ENCODE results near the gene ATP8B3.

Gene ATP8B3

DNA sequence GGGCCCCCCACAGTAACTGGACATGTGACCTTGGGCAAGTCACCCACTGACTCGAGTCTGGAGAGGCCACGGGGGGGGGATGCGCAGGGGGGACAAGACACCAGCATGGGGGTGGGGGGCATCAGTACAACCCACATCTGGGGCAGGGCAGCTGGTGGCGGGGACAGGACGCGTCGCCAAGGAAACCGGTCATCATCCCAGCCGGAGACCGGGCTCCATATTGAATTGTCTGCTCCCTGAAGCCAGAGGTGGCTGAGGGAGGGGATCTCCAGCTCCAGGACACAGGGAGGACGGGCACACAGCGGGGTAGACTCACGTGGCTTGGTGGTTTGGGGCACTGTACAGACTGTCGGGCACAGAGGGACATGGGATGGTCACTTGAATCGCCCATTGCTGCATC, 47.3 kb downstream of the ATP8B3 start:
- TF ChIP-seq GATA2 (IDR thresholded peaks at IDR 0.05; ENCODE audit: low read depth, low read length), result no peak
- no peak for TF ChIP-seq GATA3 (IDR thresholded peaks at IDR 0.05; ENCODE audit: low read depth, low read length)

DNA sequence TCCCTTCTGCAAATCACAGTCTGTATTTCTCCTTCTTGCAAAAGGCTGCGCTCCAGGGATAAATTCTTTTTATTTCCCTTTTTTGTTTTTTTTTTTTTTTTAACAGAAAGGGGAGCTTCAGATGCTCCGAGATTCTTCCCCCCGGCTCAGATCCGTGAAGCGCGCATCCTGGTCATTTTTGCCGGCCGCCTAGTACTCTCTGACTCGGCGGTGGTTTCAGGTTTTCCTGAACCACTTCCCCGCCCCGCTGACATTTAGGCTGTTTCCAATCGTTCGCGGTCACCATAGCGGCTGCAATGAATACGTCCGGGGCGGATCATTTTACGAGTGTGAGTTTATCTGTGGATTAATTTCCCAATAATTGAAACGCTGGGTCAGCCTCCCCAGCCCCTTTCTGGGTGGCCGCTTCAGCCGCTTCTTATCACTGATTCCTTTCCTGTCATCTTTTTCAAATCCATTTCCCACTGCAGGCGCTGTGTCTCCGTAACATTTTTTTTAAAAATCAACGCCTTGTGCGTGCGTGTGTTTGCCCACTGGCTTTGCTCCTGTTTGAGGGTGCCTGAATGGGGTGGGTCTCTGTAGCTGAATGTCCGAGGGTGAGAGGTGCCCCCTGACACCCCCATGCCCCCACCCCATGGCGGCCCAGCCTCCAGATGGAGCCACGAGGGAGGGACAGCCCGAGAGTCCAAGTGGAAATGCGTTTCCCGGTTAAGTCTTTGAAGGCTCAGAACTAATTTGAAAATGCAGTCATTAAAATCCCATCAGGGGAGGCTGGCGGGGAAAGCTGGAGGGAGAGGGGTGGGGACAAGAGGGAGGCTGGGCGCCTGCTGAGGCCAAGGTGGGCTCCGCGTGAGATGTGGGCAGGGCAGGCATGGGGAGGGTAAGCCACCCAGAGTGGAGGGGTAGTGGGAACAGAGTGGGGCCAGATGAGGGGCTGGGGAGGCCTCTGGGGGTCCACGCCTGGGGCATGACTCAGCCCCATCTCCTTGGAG, 48.1 kb downstream of the ATP8B3 start:
- TF ChIP-seq GATA2 (IDR thresholded peaks at IDR 0.05; ENCODE audit: low read depth, low read length) (no peak), GATA3 (IDR thresholded peaks at IDR 0.05; ENCODE audit: low read depth, low read length) (no peak)

DNA sequence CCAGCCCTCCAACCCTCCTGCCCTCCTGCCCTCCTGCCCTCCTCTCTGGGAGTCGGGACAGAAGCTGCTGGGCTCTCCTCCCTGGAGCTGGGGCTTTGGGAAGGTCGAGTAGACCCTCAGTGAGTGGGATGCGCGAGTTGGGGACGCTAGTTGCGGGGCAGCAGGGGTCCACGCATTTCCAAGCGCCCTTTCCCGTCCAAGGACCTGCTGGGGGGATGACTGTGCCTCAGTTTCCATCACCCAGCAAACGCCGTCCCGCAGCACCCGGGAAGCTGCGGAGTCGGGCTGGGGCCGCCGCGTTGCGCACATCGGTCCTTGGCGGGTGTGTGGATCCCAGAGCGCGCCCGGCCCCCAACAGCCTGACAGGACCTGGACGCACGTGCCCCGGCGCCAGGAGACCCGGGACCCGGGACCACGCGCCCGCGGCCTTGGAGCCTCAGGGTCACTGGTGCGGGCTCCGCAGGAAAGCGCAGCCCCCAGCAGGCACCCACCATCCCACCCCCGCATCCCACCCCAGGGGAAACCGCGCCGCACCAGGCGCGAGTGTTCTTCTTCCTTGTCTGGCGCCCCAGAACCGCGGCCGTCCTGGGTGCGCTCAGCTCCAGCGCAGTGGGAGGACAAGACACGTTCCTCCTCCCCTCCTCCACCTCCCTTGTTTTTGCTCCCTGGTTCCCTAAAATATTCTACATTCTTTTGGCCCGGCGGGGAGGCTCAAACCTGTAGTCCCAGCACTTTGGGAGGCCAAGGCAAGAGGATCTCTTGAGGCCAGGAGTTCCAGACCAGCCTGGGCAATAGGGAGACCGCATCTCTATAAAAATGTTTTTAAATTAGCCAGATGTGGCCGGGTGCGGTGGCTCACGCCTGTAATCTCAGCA, 49.6 kb downstream of the ATP8B3 start:
- TF ChIP-seq GATA2 (IDR thresholded peaks at IDR 0.05; ENCODE audit: low read depth, low read length) (no peak), GATA3 (IDR thresholded peaks at IDR 0.05; ENCODE audit: low read depth, low read length) (no peak)

DNA sequence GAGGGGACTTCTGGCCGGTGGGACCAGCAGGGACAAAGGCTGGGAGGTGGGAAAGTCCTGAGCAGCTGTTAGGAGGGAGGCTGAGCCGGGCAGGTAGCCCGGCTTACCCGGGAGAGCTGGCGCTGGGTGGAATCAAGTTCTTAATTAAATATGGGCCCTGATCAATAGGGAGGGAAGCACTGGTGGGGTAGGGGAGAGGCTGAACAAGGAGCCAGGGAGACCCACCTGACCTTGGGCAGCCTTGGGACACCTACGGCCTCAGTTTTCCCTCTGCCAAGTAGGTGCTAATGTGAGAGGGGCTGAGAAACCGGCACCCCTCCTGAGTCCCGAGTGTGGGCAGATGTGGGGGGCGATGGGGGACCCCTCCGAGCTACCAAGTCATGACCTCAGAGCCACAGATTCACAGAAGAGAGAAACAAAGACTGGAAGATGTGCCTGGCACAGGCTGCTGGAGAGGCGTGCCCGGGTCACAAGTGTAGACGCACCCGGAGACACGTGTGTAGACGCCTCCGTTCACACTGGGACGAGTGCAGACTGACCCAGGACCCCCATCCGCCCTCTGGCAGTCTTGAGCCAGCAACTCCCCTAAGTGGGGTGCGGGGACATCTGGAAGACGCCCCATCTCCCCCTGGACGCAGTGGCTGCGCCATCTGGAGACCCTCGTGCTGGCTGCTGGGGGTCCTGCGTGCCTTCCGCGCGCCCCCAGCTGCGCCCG, 50.4 kb downstream of the ATP8B3 start:
- TF ChIP-seq GATA2 (IDR thresholded peaks at IDR 0.05; ENCODE audit: low read depth, low read length) (no peak), GATA3 (IDR thresholded peaks at IDR 0.05; ENCODE audit: low read depth, low read length) (no peak)

DNA sequence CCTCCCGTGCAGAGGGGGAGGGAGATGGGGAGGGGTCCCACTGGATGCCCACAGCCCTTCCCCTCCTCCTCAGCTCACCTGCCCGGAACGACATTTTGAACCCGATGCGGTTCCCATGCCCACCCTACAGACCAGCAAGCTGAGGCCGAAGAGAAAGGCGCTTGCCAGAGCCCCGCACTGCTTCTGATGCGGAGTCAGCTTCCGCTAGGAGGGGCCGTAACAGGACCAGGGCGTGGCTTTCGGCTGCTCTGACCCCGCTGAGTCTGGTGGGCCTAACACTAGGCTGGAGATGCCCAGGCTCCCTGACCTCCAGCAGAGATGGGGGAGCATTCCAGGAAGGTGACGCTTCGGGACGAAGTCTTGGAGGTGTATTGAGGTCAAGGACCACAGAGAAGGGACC, 52.1 kb downstream of the ATP8B3 start:
- TF ChIP-seq GATA2 (IDR thresholded peaks at IDR 0.05; ENCODE audit: low read depth, low read length) (no peak), GATA3 (IDR thresholded peaks at IDR 0.05; ENCODE audit: low read depth, low read length) (no peak)

DNA sequence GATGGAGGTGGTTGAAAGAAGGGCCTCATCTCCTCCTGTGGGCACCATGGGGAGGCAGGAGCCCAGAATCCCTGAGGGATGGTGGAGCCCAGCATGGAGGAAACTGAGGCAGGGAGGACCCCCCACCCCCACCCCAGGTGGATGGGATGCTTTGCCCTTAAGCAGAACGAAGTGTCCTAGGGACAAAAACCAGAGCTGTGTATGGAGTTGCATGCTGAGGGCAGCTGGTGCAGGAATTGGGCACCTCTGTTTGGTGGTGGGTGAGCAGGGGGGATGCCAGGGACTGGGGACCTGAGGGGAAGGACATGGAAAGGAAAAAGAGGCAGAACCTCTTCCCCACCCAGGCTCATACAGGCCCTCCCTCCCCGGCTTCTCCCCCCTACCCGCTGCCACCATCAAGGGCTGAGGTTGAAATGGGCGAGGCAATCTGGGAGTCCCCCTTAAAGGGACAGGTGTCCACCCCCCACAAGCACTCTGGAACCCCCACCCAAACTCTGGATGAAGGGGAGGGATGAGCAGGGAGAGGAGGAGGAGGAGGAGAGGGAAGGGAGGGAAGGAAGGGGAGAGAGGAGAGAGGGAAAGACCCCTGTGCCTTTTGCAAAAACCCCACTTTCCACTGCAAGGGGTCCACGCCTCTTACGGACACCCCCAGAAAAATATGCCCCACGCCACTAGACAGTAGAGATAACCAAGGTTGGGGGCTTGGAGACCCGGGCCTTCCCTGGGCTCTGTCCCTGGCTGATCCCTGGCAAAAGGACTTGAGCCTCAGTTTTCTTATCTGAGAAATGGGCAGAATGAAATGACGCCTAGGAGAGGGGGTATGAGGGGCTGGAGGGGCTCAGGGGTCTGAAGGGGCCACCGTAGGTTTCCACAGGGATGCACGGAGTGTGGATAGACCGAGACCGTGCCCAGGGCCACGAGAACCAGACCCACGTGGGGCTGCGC, 52.8 kb downstream of the ATP8B3 start:
- no peak for TF ChIP-seq GATA2 (IDR thresholded peaks at IDR 0.05; ENCODE audit: low read depth, low read length)
- no peak for TF ChIP-seq GATA3 (IDR thresholded peaks at IDR 0.05; ENCODE audit: low read depth, low read length)

DNA sequence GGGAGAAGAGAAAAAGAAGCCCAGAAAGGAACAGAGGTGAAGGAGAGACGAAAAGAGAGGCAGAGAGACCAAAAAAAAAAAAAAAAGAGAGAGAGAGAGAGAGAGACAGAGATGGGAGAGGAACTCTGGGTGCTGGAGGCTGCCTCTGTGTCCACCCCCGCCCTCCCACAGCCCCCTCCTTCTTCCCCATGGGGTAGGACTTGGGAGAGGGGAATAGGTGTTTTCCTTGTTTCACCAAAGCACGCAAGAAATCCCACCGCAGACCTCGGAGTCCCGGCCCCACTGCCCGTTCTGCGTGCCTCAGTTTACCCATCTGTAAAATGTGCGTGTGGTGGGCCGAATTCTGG, 53.9 kb downstream of the ATP8B3 start:
- no peak for TF ChIP-seq GATA3 (IDR thresholded peaks at IDR 0.05; ENCODE audit: low read depth, low read length)
- no peak for TF ChIP-seq GATA2 (IDR thresholded peaks at IDR 0.05; ENCODE audit: low read depth, low read length)

DNA sequence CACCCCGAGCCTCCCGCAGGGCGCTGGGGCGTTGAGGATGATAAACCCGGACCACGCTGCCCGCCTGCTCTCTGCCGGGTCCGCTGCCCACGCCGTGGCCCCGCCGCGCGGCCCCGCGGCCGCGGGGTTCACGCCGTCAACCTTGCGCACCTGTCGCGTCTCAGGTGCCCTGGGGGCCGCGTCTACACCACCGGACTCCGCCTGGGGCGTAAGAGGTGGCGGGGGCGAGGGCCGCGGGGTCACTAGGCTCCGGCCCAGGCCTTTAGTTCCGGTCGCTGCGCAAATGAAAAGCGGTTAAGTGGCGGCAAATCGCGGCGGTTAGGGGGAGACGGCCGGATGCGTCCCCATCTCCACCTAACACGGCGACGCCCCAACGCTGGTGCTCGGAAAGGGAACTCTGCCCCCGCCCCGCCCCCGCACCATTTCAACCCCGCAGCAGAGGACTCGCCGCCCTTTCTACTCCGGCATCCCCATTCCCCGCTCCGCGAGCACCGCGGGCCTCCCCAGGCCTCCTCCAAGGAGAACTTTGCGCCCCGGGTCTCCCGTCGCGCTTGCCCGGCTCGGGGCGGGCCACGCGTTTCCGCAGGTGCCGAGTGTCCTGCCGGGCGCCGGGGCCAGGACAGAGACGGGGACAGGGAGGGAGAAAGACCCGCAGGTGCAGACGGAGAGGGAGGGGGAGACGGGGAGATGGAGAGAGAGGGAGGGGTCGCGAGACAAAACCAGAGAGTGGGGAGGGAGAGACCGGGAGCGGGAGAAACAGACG, 54.4 kb downstream of the ATP8B3 start:
- TF ChIP-seq GATA2 (IDR thresholded peaks at IDR 0.05; ENCODE audit: low read depth, low read length) (no peak), GATA3 (IDR thresholded peaks at IDR 0.05; ENCODE audit: low read depth, low read length) (no peak)

DNA sequence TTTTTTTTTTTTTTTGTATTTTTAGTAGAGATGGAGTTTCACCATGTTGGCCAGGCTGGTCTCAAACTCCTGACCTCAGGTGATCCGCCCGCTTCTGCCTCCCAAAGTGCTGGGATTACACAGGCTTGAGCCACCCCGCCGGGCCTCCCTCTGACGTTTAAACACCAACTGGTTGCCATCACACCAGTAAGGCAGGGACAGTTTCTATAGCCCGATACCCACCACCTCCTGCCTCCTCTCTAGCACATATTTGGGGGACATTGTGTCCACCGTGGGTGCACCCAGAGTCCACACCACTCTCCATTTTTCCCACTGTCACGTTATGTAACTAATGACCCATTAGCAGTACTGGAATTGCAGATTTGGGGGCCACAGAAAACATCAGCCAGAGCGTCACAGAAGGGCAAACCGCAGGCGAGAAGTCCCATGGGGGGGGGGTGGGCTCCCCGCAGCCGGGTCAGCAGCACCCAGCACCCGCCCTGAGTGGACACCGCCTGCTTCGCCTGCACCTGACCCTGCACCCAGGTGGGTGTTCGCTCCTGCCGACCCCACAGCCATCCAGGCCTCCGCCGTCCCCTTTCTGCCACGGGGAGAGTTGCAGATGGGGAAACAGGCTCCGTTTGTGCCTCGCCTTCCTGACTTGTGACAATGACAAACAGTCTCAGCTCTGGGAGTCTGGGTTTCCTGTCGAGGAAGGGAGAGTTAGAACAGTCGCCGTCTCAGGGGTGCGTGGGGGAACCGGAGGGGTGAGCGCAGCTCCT, 55.2 kb downstream of the ATP8B3 start:
- no peak for TF ChIP-seq GATA3 (IDR thresholded peaks at IDR 0.05; ENCODE audit: low read depth, low read length)
- no peak for TF ChIP-seq GATA2 (IDR thresholded peaks at IDR 0.05; ENCODE audit: low read depth, low read length)

DNA sequence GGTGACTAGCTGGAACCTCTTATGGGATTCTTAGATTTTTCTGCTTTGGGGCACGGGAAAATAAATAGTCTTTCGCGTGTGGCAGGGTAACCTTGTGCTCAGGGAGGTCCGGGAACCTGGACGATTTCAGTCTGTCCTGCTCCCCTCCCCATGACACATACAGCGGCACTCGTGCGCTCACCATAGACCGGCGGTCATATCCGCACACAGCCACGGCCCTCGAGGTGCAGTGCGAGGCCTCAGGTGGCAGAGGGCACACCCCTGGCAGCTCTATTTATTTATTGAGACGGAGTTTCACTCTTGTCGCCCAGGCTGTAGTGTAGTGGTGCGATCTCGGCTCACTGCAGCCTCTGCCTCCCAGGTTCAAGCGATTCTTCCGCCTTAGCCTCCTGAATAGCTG, 55.8 kb downstream of the ATP8B3 start:
- TF ChIP-seq GATA3 (IDR thresholded peaks at IDR 0.05; ENCODE audit: low read depth, low read length) (no peak), GATA2 (IDR thresholded peaks at IDR 0.05; ENCODE audit: low read depth, low read length) (no peak)

DNA sequence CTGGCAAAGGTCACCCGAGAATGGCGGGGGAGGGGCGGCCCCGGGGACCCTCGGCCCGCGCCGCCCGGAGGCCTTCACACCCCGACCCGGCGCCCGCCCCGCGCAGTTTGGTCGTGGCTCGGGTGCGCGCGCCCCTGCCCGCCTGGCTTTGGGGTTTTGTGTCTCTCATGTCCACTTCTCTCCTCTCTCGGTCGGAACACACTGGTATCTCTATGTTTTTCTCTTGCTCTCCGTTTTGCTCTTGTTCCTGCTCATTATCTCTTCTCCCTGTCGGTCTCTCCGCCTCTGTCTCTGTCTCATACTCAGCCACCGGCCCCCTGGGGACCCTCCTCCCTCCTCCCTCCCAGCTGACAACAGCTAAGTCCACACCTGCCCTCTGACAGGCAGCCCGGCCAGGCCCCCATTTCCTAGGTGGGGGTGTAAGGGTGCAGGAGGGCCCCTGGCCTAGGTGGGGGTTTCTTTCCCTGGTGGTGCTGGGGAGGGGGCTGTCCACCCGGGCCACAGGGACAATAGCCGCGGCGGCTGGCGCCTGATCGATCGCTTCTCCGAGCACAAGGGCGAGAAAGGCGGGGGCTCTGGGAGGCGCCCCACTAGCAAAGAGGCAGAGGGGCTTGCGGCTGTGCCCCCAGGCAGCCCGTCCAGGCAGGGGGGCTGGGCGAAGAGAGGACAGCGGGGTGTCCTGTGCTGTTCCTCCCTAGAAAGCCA, 56.5 kb downstream of the ATP8B3 start:
- TF ChIP-seq GATA2 (IDR thresholded peaks at IDR 0.05; ENCODE audit: low read depth, low read length), result no peak
- no peak for TF ChIP-seq GATA3 (IDR thresholded peaks at IDR 0.05; ENCODE audit: low read depth, low read length)

Data from SH-SY5Y (cell line).